CD4-positive, alpha-beta T cell treated with Interferon alpha-2 for 1 hour (primary cell): Measurements from ENCODE around the gene BTBD10.

Source experiments
- DNase-seq, 2 donors: peaks; one replicate each; pipeline ENCODE4 v3.0.0-alpha.2; 2020 to 2022

Gene BTBD10

GRCh38 chr11:13373216-13373615 is 89.8 kb downstream of the BTBD10 start:
- no peak for DNase-seq

- DNase-seq: no peak
These were observed 95.0 kb downstream of the BTBD10 start for GRCh38 chr11:13368041-13368446.

GRCh38 chr11:13367115-13367514 is 95.9 kb downstream of the BTBD10 start:
- no peak for DNase-seq

DNA sequence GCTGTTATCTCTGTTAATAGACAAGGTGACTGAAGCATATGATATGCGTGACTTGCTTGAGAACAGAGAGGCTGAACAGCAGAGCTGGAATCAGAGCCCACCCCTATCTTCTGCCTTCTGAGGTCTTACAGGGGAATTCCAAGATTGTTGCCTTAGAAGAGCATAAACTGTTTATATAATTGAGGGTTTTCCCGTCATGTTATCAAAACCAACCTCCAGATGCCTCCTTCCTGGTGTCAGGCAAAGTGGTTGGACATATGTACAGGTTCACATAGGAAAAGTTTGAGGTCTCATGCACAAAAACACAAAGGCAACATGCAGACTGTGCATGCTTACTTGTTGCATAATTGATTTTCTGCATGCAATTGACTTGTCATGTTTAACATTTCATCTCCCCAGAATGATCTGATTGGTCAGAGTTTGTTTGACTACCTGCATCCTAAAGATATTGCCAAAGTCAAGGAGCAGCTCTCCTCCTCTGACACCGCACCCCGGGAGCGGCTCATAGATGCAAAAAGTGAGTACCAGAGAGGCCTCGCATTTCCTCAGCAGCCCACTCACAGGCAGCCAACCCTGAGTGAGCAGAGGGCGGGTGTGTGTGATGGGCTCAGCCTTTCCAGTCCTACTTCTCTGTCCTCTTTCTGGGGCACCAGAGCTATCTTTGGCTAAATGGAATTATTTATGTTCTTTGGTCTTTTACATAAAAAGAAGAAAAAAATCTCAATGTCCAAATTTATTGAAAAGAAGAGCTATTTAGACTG is 96.6 kb downstream of the BTBD10 start:
- no peak for DNase-seq

GRCh38 chr11:13364388-13364787 is 98.6 kb downstream of the BTBD10 start:
- no peak for DNase-seq

DNA sequence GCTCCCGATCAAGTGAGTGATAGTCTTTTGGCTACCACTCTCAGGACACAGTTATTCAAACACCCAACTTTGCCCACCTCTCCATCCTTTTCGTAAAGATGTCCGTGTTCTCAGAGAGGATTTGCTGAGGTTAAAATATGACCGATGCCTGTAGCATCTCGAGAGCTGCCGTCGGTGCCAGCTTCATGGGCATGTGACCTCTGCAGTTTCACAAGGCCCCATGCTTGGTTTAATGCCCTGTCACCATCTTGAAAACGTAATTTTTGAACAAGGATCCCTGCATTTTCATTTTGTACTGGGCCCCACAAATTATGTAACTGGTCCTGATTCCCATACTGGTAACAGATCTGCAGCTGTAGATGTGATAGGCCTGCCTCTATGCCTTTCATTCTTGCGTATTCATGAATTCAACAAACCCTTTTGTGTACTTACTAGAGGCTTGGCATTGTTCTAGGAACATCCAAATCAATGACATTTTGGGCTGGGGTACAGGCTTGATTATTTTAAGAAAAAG is 100.4 kb downstream of the BTBD10 start:
- no peak for DNase-seq

DNA sequence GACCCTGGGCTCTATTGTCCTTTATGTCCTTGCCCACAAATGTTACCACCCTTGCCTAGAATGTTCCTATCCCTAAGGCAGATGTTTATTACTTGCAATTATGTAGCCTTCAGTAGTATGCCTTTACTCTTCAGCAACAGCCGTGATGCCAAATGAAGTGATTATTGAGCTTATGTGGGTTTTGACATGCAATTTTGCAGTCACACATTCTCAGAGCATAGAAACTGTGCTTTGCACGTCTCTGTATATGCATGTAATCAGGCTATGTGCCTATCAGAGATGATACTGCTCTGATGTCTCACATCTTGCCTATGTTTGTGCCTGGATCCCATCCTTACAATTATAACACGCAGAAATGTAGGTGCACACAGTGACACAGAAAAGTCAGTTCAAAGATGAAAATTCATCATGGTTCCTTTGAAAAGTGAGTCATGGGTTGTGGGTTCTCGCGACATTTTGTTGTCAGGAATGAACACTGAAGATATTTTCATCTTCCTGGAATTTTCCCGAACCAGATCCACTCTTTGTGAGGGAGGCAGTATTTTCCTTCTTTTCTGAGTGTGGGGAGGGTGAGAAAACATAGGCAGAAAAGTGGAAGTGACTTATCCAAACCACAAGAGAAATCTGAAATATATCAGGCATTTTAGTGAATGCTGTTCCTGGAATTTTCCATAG is 104.3 kb downstream of the BTBD10 start:
- DNase-seq: no peak

- no peak for DNase-seq
These were observed 105.8 kb downstream of the BTBD10 start for GRCh38 chr11:13357232-13357631.

DNA sequence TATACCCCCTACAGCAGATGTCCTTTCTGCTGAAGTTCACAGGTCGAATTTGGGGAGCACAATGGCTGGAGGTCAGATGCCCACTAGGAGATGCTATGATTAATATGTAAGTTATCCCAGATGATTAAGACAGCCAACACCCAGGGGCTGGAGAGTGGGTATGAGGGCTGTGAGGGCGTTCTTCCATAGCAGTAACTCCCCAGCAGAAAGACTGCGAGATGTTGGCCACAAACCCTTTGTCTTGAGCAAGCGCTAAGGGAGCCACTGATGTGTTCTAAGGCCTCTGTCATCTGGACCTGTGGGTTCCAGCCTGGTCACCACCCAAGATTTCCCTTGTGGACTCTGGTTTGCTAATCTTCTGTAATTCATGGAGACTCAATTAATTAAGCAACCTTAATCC is 107.8 kb downstream of the BTBD10 start:
- DNase-seq: no peak

DNA sequence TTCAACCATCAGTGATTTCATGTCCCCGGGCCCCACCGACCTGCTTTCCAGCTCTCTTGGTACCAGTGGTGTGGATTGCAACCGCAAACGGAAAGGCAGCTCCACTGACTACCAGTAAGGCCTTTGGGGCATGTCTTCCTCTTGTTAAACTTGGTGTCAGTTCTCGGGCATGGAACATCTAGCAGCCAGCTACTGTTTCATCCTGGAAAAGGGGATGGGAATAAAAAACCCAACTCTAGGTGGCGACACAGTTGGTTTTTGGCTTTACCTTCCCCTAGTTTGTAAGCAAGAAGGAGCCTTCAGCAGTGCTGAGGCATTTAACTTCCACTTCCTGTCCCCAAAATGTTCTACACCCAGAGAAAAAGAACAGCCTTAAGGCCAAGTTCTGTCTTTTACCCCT is 108.7 kb downstream of the BTBD10 start:
- DNase-seq: no peak

DNA sequence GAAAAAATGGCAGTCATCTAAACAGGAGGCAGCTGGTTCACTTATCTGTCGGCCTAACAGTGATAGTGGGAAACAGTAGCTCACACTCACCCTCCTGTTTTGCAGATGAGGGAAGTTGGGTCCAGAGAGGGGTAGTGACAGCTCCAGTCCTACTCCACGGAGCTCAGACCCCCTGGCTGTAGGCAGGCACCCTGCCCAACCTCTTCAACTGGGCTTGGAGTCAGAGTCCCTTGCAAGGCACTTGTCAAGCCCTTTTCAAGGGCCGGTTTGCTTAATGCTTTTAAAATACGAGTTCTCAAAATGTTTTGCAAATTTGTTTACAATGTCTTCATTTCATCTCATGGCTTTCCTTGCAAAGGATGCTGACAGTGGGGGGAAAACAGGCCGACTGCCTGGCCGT is 110.3 kb downstream of the BTBD10 start:
- DNase-seq: no peak

GRCh38 chr11:13349581-13349980 is 113.4 kb downstream of the BTBD10 start:
- no peak for DNase-seq

GRCh38 chr11:13349046-13349445 is 114.0 kb downstream of the BTBD10 start:
- DNase-seq: no peak

DNA sequence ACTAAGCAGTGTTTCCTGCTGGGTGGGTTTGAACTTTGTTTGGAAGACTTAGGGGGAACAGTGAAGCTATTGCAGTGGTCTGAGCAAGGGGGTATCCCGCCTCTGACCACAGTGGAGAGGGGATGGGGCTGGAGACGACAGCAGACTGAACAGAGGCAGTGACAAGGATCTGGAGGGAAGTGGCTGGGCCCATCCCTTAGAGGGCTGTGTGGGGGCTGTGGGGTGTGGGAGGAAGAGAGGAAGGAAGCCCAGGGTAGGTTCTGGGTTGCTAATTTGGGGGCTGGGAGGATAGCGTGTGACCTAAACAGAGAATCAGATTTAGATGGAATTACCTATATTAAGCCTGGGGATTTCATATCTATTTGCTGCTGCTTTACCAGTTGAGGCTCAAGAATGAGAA is 114.7 kb downstream of the BTBD10 start:
- no peak for DNase-seq

DNA sequence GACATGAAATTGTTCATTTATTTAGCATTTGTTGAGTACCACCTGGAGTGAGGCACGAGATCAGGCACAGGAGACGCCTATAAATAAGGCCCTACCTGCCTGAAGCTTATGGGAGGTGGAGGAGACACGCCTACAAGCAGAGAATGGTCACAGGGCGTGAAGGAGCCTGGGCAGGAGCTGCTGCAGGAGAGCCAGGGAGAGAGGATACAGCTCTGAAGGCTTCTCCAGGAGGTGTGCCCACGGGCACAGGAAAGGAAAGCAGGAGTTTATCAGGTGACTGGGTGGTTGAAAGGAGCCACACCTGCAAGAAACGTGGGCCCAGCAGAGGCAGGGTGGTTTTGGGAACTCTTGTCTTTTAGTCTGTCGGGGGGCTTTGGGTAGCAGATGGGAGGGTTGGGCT is 115.1 kb downstream of the BTBD10 start:
- no peak for DNase-seq

DNA sequence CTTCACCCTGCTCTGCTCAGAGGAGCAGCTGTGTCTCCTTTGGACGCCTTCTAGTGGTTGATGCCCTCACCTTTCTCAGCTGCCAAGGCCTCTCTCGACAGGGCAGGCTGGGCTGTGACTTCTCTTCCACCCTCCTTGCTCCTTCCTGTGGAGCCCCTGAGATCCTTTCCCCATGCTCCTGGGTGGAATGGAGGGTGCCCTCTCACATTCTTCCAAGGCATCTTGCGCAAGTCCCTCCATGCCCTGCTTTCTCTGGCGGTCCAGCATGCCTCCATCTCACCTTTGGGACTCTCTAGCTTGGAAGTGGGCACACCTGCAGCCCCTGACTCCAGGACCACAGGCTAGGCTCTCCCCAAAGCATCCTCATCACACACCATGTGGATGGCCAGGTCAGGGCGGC is 116.6 kb downstream of the BTBD10 start:
- DNase-seq: no peak

GRCh38 chr11:13344818-13345217 is 118.2 kb downstream of the BTBD10 start:
- no peak for DNase-seq

- peak; percentile 65 to 76 for DNase-seq
These were observed 118.9 kb downstream of the BTBD10 start for GRCh38 chr11:13343931-13344717.

DNA sequence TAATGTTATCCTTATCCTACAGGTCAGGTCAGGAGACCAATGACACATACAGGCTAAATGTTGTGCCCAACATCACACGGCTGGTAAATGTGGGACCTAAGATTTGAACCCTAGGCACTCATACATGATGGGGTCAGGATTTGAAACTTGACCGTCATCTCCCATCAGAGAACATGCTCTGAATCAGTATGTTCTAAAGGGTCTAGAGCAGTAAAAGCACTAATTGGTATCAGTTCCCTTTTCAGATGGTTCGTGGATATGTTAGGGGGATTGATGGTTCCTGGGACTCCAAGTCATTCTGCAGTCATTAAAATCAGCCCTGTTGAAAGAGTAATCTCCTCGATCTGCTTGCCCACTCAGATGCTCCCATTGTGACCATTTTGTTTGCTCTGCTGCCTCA is 120.0 kb downstream of the BTBD10 start:
- no peak for DNase-seq

- no peak for DNase-seq
These were observed 122.0 kb downstream of the BTBD10 start for GRCh38 chr11:13341026-13341425.

GRCh38 chr11:13339195-13340153 is 123.5 kb downstream of the BTBD10 start:
- peak; percentile 7 to 40 for DNase-seq

DNA sequence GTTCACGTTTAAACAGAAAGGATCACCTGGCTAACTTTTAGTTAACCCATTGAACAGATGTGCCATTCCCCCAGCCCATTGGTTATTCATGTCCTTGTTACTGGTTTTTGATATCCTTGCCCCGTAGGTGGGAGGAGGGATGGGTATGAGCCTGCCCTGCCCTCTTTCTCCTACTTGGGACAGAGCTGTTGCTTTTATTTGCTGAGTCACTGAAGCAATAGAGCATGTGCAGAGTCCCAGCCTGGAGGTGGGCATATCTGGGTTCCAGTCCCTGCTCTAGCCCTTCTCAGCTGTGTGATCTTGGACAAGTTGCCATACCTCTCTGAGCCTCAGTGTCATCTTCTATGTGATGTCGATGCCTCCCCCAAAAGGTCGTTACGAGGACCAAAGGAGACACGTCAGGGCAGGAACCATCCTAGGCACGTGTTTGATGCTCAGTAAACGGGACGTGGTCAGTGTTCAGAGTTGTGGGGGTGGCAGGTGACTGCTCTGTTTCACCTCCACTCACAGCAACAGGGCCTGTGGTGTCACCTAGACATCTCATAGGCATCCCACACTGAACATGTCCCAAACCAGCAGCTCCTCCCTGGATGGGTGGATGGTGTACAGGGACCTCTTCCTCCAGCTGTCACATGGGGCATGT is 124.5 kb downstream of the BTBD10 start:
- peak in 1 of 2 donors; percentile 13 for DNase-seq
